K562 (cell line): Measurements from ENCODE around the gene GFRA4. TPM values are rescaled to one million over a fixed set of nuclear protein-coding genes. Genes with fewer than 3 reads are reported as not detected.
A peak's percentile ranks its signal among the peaks of the same experiment; 100 is the strongest.

Experiments used
- ATAC-seq: fragments of 200-7000 bp; cut with Tn5 transposase; 3 replicates; pipeline ENCODE4 v1.9.1; 2020; ENCODE audit warnings: moderate library complexity
- BruUV-seq: library from RNA; stranded (reverse); fragments of 400-500 nt; replicated peaks from 2 replicates; lab custom pipeline; 2021; lab: Mats Ljungman, UMichigan
- CTCF ChIA-PET: fragments of 300-600 bp; formaldehyde crosslinking; extraction: SDS; loops from one replicate; lab custom pipeline; 2021; ENCODE audit warnings: low intra/inter-chr PET ratio; lab: Yijun Ruan, JAX
- POLR2A ChIA-PET: fragments of 300-600, 350-650 bp; sonication (Branson Sonifier 250); formaldehyde crosslinking; extraction: SDS; loops from one replicate; lab custom pipeline; 2021; ENCODE audit warnings: antibody characterized with exemption, inconsistent platforms; lab: Yijun Ruan, JAX
- DNase-seq, 4 experiments: peaks; one replicate each; pipeline versions ENCODE4 v3.0.0 to v3.0.0-alpha.2; 2011 to 2018; ENCODE audit warnings: low spot score in 3 of 4, mixed read lengths in 3 of 4; ENCODE audit errors: extremely low read depth in 1 of 4
- FAIRE-seq: peaks from 2 replicates; lab custom pipeline; 2011; peaks lifted over from hg19 to GRCh38; lab: Jason Lieb, UNC
- H2AFZ ChIP-seq: 2 replicates; pipeline ENCODE4 v1.6.0; 2011; ENCODE audit warnings: low read depth, low read length, control low read depth, inconsistent platforms
- H3K27ac ChIP-seq: fragments of 200-600 bp; 3 replicates; pipeline ENCODE4 v1.8.0; 2011; ENCODE audit warnings: low read depth, mild to moderate bottlenecking, control low read depth, inconsistent platforms, low read length, moderate library complexity, mixed read lengths; ENCODE audit errors: extremely low read depth
- H3K27me3 ChIP-seq, 2 experiments: fragments of 300-600 bp in 1 of 2; 2 replicates in 1 of 2; 3 replicates in 1 of 2; pipeline versions ENCODE4 v1.6.0 to v1.8.0; 2011; ENCODE audit warnings: inconsistent platforms in 2 of 2, low read length in 2 of 2, mild to moderate bottlenecking in 1 of 2, mixed read lengths in 1 of 2, moderate library complexity in 1 of 2; ENCODE audit not compliant: control insufficient read depth in 2 of 2, insufficient read depth in 2 of 2
- H3K36me3 ChIP-seq: fragments of 300-600 bp; 3 replicates; pipeline ENCODE4 v1.8.0; 2011; ENCODE audit warnings: mild to moderate bottlenecking, low read length, inconsistent platforms; ENCODE audit not compliant: control insufficient read depth, insufficient read depth
- H3K4me1 ChIP-seq, 2 experiments: fragments of 200-600 bp in 1 of 2; replicated peaks in 1 of 2; 2 replicates in 1 of 2; 3 replicates in 1 of 2; pipeline versions ENCODE4 v1.5.1 to v1.8.0; 2011; ENCODE audit warnings: inconsistent platforms in 2 of 2, low read length in 2 of 2, mild to moderate bottlenecking in 1 of 2, mixed read lengths in 1 of 2, moderate library complexity in 1 of 2; ENCODE audit not compliant: control insufficient read depth in 2 of 2, insufficient read depth in 2 of 2
- H3K4me2 ChIP-seq: 2 replicates; pipeline ENCODE4 v1.6.1; 2011; ENCODE audit warnings: low read length, control low read depth, inconsistent platforms, mixed read lengths; ENCODE audit not compliant: insufficient read depth
- H3K4me3 ChIP-seq: fragments of 200-600 bp; sonication (generic), shearing (Covaris generic); 2 replicates; pipeline ENCODE4 v1.5.1; 2016; ENCODE audit warnings: control low read depth, inconsistent platforms
- H3K79me2 ChIP-seq: fragments of 200-600 bp; 3 replicates; pipeline ENCODE4 v1.8.0; 2011; ENCODE audit warnings: low read length, inconsistent platforms; ENCODE audit not compliant: control insufficient read depth, insufficient read depth
- H3K9ac ChIP-seq, 2 experiments: 2 replicates each; pipeline versions ENCODE4 v1.6.0 to v1.6.1; 2011; ENCODE audit warnings: low read depth in 2 of 2, low read length in 2 of 2, control low read depth in 1 of 2, inconsistent platforms in 1 of 2, mild to moderate bottlenecking in 1 of 2, mixed read lengths in 1 of 2; ENCODE audit not compliant: insufficient read depth in 1 of 2
- H3K9me1 ChIP-seq: one replicate; pipeline ENCODE4 v1.6.0; 2011; ENCODE audit warnings: inconsistent platforms, mild to moderate bottlenecking, low read length, moderate library complexity; ENCODE audit not compliant: control insufficient read depth, insufficient read depth
- H3K9me3 ChIP-seq: replicated peaks from 2 replicates; pipeline ENCODE4 v1.5.1; 2011; ENCODE audit warnings: low read depth, low read length, inconsistent platforms; ENCODE audit not compliant: control insufficient read depth, insufficient read depth
- H4K20me1 ChIP-seq: replicated peaks from 2 replicates; pipeline ENCODE4 v1.6.1; 2011; ENCODE audit warnings: low read length, inconsistent platforms, mixed read lengths; ENCODE audit not compliant: control insufficient read depth, insufficient read depth
- BCLAF1 ChIP-seq, 2 experiments: fragments of 450-650 bp in 1 of 2; IDR thresholded peaks; 2 replicates each; pipeline ENCODE4 v1.6.1; 2011 to 2017; ENCODE audit warnings: low read depth in 2 of 2, antibody characterized with exemption in 1 of 2, borderline replicate concordance in 1 of 2, low read length in 1 of 2, mild to moderate bottlenecking in 1 of 2, mixed read lengths in 1 of 2; ENCODE audit not compliant: control insufficient read depth in 1 of 2
- CHCHD3 ChIP-seq: fragments of 250-450 bp; sonication (Bioruptor Pico); IDR thresholded peaks from 2 replicates; pipeline ENCODE4 v2.1.2; 2022; ENCODE audit warnings: mild to moderate bottlenecking
- CTBP1 ChIP-seq: fragments of 450-650 bp; IDR thresholded peaks from 2 replicates; pipeline ENCODE4 v1.6.1; 2016; ENCODE audit warnings: borderline replicate concordance
- CTCF ChIP-seq, 3 experiments: IDR thresholded peaks in 2 of 3; conservative IDR thresholded peaks in 1 of 3; 2 replicates each; pipeline ENCODE4 v1.5.1; 2011 to 2012; ENCODE audit warnings: low read length in 3 of 3, mild to moderate bottlenecking in 3 of 3, control low read depth in 2 of 3, improper control_type of control experiment in 1 of 3, inconsistent platforms in 1 of 3, low read depth in 1 of 3, mixed read lengths in 1 of 3, moderate library complexity in 1 of 3; ENCODE audit not compliant: insufficient read depth in 2 of 3
- RAD21 ChIP-seq, 2 experiments: fragments of 250-450 bp in 1 of 2; fragments of 450-650 bp in 1 of 2; sonication (Bioruptor Pico) in 1 of 2; formaldehyde crosslinking in 1 of 2; IDR thresholded peaks in 1 of 2; conservative IDR thresholded peaks in 1 of 2; 2 replicates each; pipeline versions ENCODE4 v1.4.0 to v1.8.0; 2020 to 2022; ENCODE audit warnings: mild to moderate bottlenecking in 2 of 2, moderate library complexity in 1 of 2
- XRCC5 ChIP-seq: fragments of 200-400 bp; formaldehyde crosslinking; IDR thresholded peaks from 2 replicates; pipeline ENCODE4 v1.6.1; 2017; ENCODE audit warnings: low read depth, mild to moderate bottlenecking, low read length
- ZNF121 ChIP-seq: sonication (generic); formaldehyde crosslinking; conservative IDR thresholded peaks from 2 replicates; pipeline ENCODE4 v1.8.0; 2022; ENCODE audit warnings: missing genetic modification reagents
- WGBS: fragments of 100-300 bp; shearing (Covaris generic); methylation state at CpG from one replicate; pipeline ENCODE4 v1.1.6; 2016; ENCODE audit warnings: low coverage, mixed read lengths; ENCODE audit not compliant: insufficient coverage; ENCODE audit errors: missing lambda C conversion rate; 5-methylcytosine and 5-hydroxymethylcytosine counted together
- in situ Hi-C: fragments of 300-500 bp; cut with MboI; formaldehyde crosslinking; loops from 4 replicates; pipeline ENCODE4 v1.15.0; 2018; ENCODE audit warnings: inconsistent platforms, mixed read lengths
- intact Hi-C: fragments of 100-400 bp; cut with micrococcal nuclease; formaldehyde crosslinking; loops from 2 replicates; pipeline ENCODE4 v1.14.2; 2022
- polyA plus RNA-seq, 8 experiments: library from polyadenylated mRNA; depleted of rRNA in 4 of 8; stranded (reverse) in 5 of 8; unstranded in 3 of 8; fragments of >200 nt; fragmentation: Nextera tagmentation in 2 of 8; fragmentation: Illumina TruSeq in 1 of 8; extraction: Ambion mirVana in 2 of 8; extraction: Trizol in 1 of 8; gene quantifications; 2 replicates each; pipeline versions ENCODE4 v1.2.1 to v1.2.3, GENCODE V29; 2011 to 2014; ENCODE audit warnings: inconsistent platforms in 1 of 8, missing spikeins in 1 of 8
- total RNA-seq, 7 experiments: library from RNA; depleted of rRNA in 6 of 7; stranded (reverse); fragments of >200 nt in 6 of 7; fragmentation: Illumina TruSeq in 2 of 7; extraction: Trizol in 2 of 7; gene quantifications; 2 replicates each; pipeline versions ENCODE4 v1.2.1 to v1.2.3, GENCODE V29; 2011 to 2021; ENCODE audit warnings: low replicate concordance in 1 of 7

Gene GFRA4
- total and polyA plus RNA-seq, 9 of the 15 experiments (the other 6 are each of a cell fraction or from before 2014, with no cell fraction given), result not detected

DNA sequence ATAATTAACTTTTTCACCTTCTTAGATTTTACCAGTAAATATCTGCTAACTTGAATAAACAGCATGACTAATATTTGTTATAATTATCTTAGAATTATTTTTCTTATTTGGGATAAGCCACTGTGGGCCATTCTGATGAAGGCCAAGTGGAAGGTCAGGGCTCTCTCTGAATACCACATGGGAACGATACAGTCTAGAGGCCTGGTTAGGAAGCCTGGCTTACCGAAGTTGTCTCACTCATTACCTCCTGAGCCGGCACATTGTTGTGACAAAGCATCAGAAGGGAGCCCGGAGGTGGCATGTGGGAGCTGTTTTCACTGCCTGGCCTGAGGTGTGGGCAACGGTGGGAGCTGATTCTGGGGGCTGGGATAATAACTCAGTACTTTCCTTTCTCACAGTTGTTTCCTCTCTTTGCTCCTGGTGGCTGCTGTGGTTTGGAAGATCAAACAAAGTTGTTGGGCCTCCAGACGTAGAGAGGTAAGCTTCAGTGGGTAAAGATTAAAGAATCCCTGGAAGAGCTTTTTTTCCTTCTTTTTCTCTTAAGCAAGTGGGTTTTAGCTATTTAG is 29.2 kb downstream of the GFRA4 start:
- ChIA-PET POLR2A (interaction anchor here (0.6 kb wide), 1 partner anchor 46 kb away, joined by 3 read pairs; no protein-coding TSS in a partner anchor), CTCF (no interaction called here)
- Histone ChIP-seq H3K4me2 (no peak overlapping the region), H3K9ac (no peak overlapping the region), H3K79me2 (no peaks in the 10 kb centered on the region), H4K20me1 (no peaks in the 10 kb centered on the region), H3K36me3 (no peaks in the 10 kb centered on the region), H3K27me3 (no peaks in the 10 kb centered on the region), H3K27ac (no peak overlapping the region), H3K4me3 (no peak overlapping the region), H3K9me1 (no peaks in the 10 kb centered on the region), H2AFZ (no peak overlapping the region), H3K9me3 (no peaks in the 10 kb centered on the region), H3K4me1 (no peaks in the 10 kb centered on the region)
- in situ Hi-C loops (no loop called here), intact Hi-C loops (no loop called here)
- FAIRE-seq (no peak), DNase-seq (no peak), ATAC-seq (no peak)
- no peak for TF ChIP-seq XRCC5
- WGBS, result 48% methylated on average over 6 of the region's 6 CpGs
- no TSS peak for BruUV-seq

DNA sequence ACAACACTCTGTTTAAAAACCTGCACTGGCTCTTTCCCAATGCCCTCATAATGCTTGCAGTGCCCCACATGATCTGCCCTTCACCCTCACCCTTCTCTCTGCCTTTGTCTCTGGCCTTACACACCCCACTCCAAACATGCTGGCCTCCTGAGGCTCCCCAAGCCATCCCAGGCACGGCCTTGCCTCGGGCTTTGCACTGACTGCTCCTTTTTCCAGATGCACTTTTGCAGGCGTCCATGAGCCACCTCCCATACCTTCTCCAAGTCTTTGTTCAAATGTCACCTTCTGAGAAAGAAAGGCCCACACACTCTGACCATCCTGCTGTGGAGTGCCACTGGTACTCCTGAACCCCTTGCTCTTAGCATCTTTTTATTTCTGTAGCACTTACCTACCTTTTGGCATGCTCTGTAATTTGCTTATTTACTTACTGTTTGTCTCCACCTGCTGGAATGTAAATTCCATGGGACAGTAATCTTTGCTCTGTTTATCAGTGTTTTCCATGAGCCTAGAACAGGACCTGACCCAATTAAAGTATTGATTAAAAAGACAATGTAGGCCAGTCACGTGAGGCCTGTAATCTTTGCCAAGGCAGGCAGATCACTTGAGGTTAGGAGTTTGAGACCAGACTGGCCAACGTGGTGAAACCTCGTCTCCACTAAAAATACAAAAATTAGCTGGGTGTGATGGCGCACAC is 30.7 kb downstream of the GFRA4 start:
- BruUV-seq, result no TSS peak
- no peak for ATAC-seq
- no peaks in the 10 kb centered on the region for H3K9me1 ChIP-seq
- H3K36me3 ChIP-seq, result no peaks in the 10 kb centered on the region
- intact Hi-C loops (no loop called here), in situ Hi-C loops (no loop called here)
- H3K27me3 ChIP-seq, result no peaks in the 10 kb centered on the region
- ChIA-PET POLR2A (no interaction called here), CTCF (no interaction called here)
- no peaks in the 10 kb centered on the region for H3K4me1 ChIP-seq
- no peak overlapping the region for H3K4me2 ChIP-seq
- H3K4me3 ChIP-seq, result no peak overlapping the region
- H3K79me2 ChIP-seq, result no peaks in the 10 kb centered on the region
- no peak overlapping the region for H2AFZ ChIP-seq
- WGBS, result 57% methylated on average over 5 of the region's 7 CpGs
- FAIRE-seq, result no peak
- no peaks in the 10 kb centered on the region for H4K20me1 ChIP-seq
- H3K9me3 ChIP-seq, result no peaks in the 10 kb centered on the region
- H3K27ac ChIP-seq, result no peak overlapping the region
- no peak for DNase-seq
- no peak overlapping the region; a peak in 1 of 4 replicates for H3K9ac ChIP-seq
- peak in 1 of 3 experiments; percentile 23; a peak in 1 of 6 replicates for TF ChIP-seq CTCF (IDR thresholded peaks at IDR 0.05 in 2 of 3, conservative IDR thresholded peaks at IDR 0.05 in 1 of 3; ENCODE audit: insufficient read depth in 2 of 3, low read depth in 1 of 3, low read length in 3 of 3)
- no peak for TF ChIP-seq CHCHD3 (CRISPR knock-in tag)
- TF ChIP-seq ZNF121 (CRISPR knock-in tag), result peak; percentile 16; the same call in 1 of the 2 replicates
- TF ChIP-seq RAD21 (CRISPR knock-in tag; conservative IDR thresholded peaks at IDR 0.05 in 1 of 2, IDR thresholded peaks at IDR 0.05 in 1 of 2), result peak in 1 of 2 experiments; percentile 22; a peak in 2 of 4 replicates
- no peak for TF ChIP-seq BCLAF1 (IDR thresholded peaks at IDR 0.05; ENCODE audit: borderline replicate concordance in 1 of 2, control insufficient read depth in 1 of 2, low read depth in 2 of 2, low read length in 1 of 2)
- no peak for TF ChIP-seq CTBP1
